ENCODE results near the gene FADD.

FADD gene

DNA sequence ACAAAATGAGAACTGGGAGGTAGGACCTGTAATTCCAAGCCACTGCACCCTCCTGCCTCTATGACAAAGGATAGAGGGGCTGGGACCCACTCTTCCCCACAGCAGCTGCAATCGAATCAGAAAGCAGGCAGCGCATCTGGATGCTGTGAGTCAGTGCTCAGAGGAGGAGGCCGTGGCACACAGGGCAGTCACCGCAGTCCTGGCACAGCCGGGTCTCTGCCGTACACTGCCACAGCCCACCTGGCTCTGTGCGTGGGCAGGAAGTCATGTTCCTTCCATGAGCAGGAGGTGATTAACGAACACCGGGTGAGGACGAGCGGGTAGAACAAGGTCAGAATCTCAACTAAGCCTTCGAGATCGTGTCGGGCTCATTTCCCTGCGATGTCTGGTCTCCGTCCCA is 37.2 kb downstream of the FADD start:
- no peak for DNase-seq

DNA sequence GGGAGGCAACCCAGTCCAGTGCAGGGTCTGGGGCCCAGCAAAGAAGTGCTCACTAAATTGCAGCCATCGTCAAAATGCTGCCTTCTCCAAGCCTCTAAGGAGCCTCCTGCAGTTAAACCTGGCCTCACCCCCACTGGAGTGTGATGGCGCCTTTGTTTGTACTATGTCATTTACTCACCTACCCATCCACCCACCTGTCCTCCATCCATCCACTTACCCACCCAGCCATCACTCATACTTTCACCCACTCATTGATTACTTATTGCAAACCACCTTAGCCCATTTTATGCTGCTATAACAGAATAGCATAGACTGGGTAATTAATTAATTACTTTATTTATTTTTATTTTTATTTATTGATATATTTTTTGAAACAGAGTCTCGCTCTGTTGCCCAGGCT is 38.6 kb downstream of the FADD start:
- DNase-seq: no peak

DNA sequence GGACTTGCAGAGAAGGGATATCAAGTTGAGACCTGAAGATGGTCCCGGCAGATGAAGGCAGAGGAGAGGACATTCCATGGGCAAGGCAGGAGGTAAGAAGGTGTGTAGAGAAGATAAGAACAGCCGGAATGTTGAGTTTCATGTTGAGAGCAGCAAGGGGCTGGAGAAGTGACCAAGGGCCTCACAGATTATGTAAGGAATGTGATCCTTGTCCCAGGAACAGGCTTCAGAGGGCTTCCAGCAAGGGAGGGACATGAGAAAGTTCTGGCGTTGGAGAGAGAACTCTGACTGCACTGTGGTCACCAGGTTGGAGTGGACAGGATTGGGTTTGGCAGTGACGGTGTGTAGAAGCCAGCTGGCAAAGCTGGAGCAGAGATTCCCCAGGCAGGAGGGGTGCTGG is 39.8 kb downstream of the FADD start:
- DNase-seq: no peak

DNA sequence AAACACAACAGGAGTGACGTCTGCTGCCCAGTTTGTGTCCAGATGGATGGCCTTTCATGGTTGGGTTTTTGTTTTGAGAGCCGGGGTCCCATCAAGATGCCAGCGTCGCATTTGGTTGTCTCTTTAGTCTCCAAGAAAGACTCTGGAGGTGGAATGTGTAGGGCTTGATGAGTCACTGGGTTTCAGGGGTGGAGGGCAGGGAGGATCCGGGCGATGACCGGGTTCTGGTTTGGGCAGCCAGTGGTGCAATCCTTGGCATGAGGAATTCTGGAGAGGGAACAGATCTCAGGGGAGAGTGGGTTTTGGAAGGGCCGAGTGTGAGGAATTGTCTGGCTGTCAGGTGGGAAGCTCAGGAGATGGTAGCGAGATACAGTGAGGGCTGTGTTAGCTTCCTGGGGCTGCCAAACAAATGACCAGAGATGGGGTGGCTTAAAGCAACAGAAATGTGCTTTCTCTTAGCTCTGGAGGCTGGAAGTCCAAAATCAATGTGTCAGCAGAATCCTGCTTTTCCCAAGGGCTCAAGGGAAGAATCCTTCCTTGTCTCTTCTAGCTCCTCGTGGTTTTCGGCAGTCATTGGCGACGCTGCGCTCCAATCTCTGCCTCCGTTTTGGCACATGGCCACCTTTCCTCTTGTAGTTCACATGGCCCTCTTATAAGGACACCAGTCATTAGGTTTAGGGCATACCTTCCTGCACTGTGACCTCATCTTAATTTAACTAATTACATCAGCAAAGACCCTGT is 41.0 kb downstream of the FADD start:
- DNase-seq: no peak

DNA sequence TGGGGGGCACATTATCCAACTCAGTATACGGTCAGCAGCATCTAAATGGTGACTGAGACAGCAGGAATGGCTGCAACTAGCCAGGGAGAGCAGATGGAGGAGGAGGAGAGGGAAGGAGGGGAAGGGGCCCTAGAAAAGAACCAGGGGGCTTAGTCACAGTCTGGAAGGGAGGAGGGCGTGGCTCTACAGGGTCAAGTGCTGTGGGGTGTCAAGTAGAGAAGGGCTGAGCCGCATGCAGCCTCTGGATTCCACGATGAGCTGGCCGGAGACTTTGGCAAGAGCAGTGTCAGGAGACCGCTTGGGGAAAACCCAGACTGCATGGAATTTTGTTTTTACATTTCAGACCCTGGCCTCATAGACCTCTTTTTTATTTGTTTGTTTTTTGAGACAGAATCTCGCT is 41.6 kb downstream of the FADD start:
- DNase-seq: no peak

DNA sequence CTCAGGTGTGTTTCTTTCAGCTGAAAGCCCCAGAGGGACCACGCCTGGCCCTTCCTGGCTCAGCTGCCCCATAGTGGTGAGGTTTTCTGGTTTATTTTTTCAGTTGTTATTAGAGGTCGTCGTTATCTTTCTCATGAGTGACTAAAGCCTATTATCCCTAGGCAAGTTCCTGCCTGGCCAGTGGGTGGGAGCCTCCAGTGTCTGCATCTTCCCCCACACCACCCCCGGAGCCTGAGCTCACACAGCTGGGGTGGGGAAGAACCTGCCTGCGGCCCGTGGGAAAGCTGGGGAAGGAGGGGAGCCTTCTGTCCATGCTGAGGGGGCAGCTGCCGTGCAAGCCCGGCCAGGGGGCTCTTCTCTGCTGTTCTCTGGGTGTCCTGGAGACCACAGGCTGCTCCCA is 43.1 kb downstream of the FADD start:
- no peak for DNase-seq

DNA sequence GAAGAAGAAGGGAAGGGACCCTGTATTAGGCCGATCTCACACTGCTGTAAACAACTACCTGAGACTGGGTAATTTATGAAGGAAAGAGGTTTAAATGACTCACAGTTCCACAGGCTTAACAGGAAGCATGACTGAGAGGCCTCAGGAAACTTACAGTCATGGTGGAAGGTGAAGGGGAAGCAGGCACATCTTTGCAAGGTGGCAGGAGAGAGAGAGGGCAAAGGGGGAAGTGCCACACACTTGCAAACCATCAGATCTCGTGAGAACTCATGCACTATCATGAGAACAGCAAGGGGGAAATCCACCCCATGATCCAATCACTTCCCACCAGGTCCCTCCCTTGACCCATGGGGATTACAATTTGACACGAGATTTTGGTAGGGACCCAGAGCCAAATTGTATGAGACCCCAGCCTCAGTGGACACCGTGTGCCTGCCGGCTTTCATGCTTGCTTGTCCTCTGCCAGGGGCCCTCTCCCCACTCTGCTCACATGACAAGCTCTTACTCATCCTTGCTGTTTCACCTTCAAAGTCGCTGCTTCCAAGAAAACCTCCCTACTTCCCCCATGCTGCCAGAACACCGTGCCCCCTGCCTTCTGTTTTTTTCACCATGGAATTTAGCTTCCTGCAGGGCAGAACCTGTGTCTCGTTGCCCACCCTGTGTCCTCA is 44.1 kb downstream of the FADD start:
- DNase-seq: no peak

DNA sequence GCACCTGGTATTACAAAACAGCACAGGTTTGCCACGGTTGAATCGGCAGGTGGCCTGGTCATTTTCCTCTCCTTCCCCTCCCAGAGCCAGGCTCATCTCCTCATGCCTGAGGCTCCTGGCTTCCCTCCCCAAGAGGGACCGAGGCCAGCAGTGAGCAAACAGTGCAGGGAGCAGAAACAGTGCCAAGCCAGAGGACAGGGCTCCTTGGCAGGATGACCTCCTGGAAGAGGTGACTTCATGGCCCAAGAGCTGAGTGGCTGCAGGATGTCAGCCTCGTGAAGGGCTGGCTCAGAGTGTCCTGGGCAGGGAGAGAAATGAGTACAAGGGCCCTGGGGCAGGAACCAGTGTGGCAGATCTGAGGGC is 44.6 kb downstream of the FADD start:
- DNase-seq: no peak

DNA sequence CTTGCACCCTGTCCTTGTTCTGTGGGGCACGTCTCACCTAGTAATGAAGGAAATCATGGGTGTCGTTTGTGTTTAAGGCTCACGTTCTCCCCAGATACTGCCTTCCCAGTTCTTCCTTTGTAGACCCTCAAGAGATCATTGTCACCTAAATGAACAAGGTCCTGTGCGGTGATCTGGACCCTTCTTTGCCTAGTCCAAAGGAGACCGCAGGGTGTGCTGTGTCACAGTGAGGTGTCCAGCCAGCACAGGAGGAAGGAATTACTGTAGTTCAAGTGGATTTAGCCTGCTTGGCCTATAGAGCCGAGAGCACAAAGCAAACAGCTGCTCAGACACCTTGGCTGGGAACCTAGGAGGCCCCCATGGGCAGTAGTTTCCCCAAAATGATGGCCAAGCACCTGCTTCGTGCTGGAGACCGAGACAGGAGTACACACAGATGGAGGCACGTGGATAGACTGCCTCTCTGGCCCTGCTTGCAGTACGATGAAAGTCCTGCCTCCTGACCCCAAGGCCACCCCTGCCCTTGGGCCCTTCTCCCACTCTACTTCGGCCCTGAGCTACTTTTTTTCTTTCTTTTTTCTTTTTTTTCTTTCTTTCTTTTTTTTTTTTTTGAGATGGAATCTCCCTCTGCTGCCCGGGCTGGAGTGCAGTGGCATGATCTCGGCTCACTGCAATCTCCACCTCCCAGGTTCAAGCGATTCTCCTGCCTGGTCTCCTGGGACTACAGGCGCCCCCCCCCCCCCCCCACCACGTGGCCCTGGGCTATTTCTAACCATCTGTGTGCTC is 48.0 kb downstream of the FADD start:
- DNase-seq: no peak

DNA sequence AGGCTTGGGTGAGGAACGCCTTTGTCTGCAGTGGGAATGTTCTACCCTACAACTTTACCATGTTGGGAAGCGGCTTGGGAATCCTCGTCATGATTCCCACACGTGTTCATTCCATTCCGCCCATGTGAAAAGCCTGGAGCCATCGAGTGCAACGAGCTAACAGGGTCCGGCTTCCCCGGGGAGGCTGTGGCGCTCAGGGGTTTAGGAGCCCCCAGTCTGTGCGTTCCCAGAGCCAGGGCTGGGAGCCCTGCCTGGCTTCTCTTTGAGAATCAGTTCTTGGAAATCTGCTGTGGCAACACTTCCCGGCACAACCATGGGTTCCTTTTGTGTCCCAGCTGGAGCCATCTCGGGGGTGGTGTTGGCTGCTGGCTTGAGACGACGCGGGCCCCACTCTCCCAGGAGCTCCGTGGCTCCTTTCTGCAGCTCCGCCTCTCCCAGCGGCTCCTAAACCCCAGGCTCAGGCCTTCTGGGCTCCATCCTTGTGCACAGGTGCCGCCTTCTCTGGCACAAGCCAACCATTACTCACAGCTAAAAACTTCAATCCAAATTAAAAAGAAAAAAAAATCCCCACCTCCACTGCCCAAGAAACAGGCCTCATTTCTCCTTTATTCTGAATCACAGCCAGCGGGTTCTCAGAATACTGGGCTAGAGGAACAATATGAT is 48.7 kb downstream of the FADD start:
- no peak for DNase-seq

DNA sequence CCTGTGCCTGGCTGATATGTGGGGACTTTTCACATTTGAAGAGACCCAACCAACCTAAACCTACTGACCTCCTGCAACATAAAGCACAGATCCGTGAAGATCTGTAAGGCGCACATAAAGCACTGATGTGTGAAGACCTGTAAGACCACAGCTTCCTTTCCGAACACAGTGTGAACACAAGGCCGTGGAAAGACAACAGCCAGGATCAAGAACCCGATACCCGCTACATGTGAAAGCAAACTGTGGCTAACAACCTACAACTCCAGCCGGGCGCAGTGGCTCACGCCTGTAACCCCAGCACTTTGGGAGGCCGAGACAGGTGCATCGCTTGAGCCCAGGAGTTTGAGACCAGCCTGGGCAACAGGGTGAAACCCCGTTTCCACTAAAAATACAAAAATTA is 49.7 kb downstream of the FADD start:
- DNase-seq: no peak

DNA sequence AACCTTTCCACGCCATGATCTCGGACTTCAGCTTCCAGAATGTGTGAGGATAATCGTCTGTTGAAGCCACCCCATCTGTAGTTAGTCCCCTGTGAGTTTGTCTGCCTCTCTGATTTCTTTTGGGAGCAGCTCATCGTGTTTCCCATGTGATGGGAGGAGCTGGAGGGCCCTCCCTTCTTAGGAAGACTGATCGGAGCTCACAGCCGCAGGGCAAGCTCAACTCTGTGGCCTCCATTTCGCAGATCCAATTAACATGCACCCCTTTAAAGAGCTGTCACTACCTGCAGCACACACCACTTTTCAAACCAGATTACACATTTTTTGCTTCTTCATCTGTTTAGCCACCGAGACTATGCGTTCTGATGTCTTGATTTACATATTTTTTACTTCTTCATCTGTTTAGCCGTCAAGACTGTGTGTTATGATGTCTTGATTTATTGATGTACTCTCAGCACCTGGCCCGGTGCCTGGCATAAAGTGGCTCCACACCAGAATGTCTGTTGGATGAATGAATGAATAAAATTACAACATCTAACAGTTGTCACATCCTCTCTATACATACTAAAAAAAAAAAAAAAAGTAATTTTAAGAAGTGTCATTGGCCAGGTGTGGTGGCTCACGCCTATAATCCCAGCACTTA is 52.5 kb downstream of the FADD start:
- no peak for DNase-seq
